HepG2 (cell line): ENCODE results near the gene AGPAT3. TPM values are rescaled to one million over a fixed set of nuclear protein-coding genes. Genes with fewer than 3 reads are reported as not detected.

Experiments used
- ATAC-seq: fragments of 200-7000 bp; cut with Tn5 transposase; 3 replicates; pipeline ENCODE4 v1.9.1; 2020; ENCODE audit warnings: mild to moderate bottlenecking, moderate library complexity
- BruUV-seq: library from RNA; stranded (reverse); fragments of 400-500 nt; replicated peaks from 2 replicates; lab custom pipeline; 2021; lab: Mats Ljungman, UMichigan
- CTCF ChIA-PET: fragments of 300-600 bp; formaldehyde crosslinking; extraction: SDS; loops from one replicate; lab custom pipeline; 2021; ENCODE audit warnings: low total read pairs, inconsistent platforms, low intra/inter-chr PET ratio; lab: Yijun Ruan, JAX
- POLR2A ChIA-PET: fragments of 350-600 bp; sonication (Branson Sonifier 250); formaldehyde crosslinking; loops from one replicate; lab custom pipeline; 2020; ENCODE audit warnings: antibody characterized with exemption, inconsistent platforms; lab: Yijun Ruan, JAX
- DNase-seq: peaks from one replicate; pipeline ENCODE4 v3.0.0-alpha.2; 2015; ENCODE audit warnings: low spot score
- FAIRE-seq: peaks from 3 replicates; lab custom pipeline; 2011; peaks lifted over from hg19 to GRCh38; lab: Jason Lieb, UNC
- H2AFZ ChIP-seq: one replicate; pipeline ENCODE4 v1.6.1; 2011; ENCODE audit warnings: low read length, inconsistent platforms
- H3K27ac ChIP-seq: fragments of 300-600 bp; 3 replicates; pipeline ENCODE4 v1.8.0; 2011; ENCODE audit warnings: mixed run types, mild to moderate bottlenecking, mixed read lengths, low read length, inconsistent platforms; ENCODE audit not compliant: insufficient read depth; ENCODE audit errors: extremely low read length
- H3K27me3 ChIP-seq, 2 experiments: fragments of 200-600 bp in 1 of 2; 2 replicates in 1 of 2; 3 replicates in 1 of 2; pipeline versions ENCODE4 v1.6.0 to v1.8.0; 2011; ENCODE audit warnings: low read length in 2 of 2, mild to moderate bottlenecking in 2 of 2, moderate library complexity in 2 of 2, inconsistent platforms in 1 of 2; ENCODE audit not compliant: insufficient read depth in 2 of 2, control insufficient read depth in 1 of 2
- H3K36me3 ChIP-seq, 2 experiments: fragments of 200-600 bp in 1 of 2; replicated peaks in 1 of 2; 2 replicates in 1 of 2; 3 replicates in 1 of 2; pipeline versions ENCODE4 v1.5.1 to v1.8.0; 2011; ENCODE audit warnings: low read length in 2 of 2, inconsistent platforms in 1 of 2; ENCODE audit not compliant: insufficient read depth in 2 of 2, control insufficient read depth in 1 of 2
- H3K4me1 ChIP-seq: 2 replicates; pipeline ENCODE4 v1.5.1; 2012; ENCODE audit warnings: low read length, inconsistent platforms; ENCODE audit not compliant: insufficient read depth
- H3K4me2 ChIP-seq: 2 replicates; pipeline ENCODE4 v1.6.0; 2011; ENCODE audit warnings: low read depth, low read length, inconsistent platforms
- H3K4me3 ChIP-seq, 3 experiments: fragments of 200-600 bp in 1 of 3; sonication (generic), shearing (Covaris generic) in 1 of 3; replicated peaks in 1 of 3; 2 replicates each; pipeline ENCODE4 v1.5.1; 2011 to 2016; ENCODE audit warnings: low read length in 3 of 3, inconsistent platforms in 2 of 3, low read depth in 2 of 3, mild to moderate bottlenecking in 2 of 3, control low read depth in 1 of 3, mixed read lengths in 1 of 3; ENCODE audit not compliant: insufficient read depth in 1 of 3
- H3K79me2 ChIP-seq: one replicate; pipeline ENCODE4 v1.6.1; 2011; ENCODE audit warnings: low read length, inconsistent platforms; ENCODE audit not compliant: insufficient read depth
- H3K9ac ChIP-seq: 2 replicates; pipeline ENCODE4 v1.6.0; 2011; ENCODE audit warnings: mild to moderate bottlenecking, low read depth, low read length, inconsistent platforms; ENCODE audit not compliant: insufficient read depth
- H3K9me3 ChIP-seq: 2 replicates; pipeline ENCODE4 v1.5.1; 2012; ENCODE audit warnings: mild to moderate bottlenecking, low read length
- H4K20me1 ChIP-seq: 2 replicates; pipeline ENCODE4 v1.6.0; 2011; ENCODE audit warnings: inconsistent platforms, mild to moderate bottlenecking, low read length, moderate library complexity; ENCODE audit not compliant: insufficient read depth
- FOXO4 ChIP-seq: sonication (generic); formaldehyde crosslinking; conservative IDR thresholded peaks from 2 replicates; pipeline ENCODE4 v1.8.1; 2023; ENCODE audit warnings: missing genetic modification reagents
- HNF4G ChIP-seq, 2 experiments: sonication (generic) in 1 of 2; formaldehyde crosslinking in 1 of 2; IDR thresholded peaks; 2 replicates each; pipeline versions ENCODE4 v1.4.0 to v1.6.1; 2011 to 2020; ENCODE audit warnings: borderline replicate concordance in 2 of 2, low read depth in 2 of 2, mild to moderate bottlenecking in 2 of 2, low read length in 1 of 2, missing genetic modification reagents in 1 of 2, moderate library complexity in 1 of 2
- KAT7 ChIP-seq: IDR thresholded peaks from 2 replicates; pipeline ENCODE4 v1.6.1; 2018; ENCODE audit warnings: borderline replicate concordance, missing compliant biosample characterization
- MIER3 ChIP-seq: IDR thresholded peaks from 2 replicates; pipeline ENCODE4 v1.6.1; 2016; ENCODE audit warnings: missing compliant biosample characterization, borderline replicate concordance
- SMARCC2 ChIP-seq: fragments of 450-650 bp; IDR thresholded peaks from 2 replicates; pipeline ENCODE4 v1.6.1; 2017; ENCODE audit warnings: antibody characterized with exemption, mild to moderate bottlenecking
- SP5 ChIP-seq: IDR thresholded peaks from 2 replicates; pipeline ENCODE4 v1.6.1; 2016; ENCODE audit warnings: low read depth, borderline replicate concordance
- SRF ChIP-seq: IDR thresholded peaks from 2 replicates; pipeline ENCODE4 v1.6.1; 2011; ENCODE audit warnings: mild to moderate bottlenecking, low read depth, low read length, moderate library complexity
- ZBTB10 ChIP-seq: sonication (generic); formaldehyde crosslinking; IDR thresholded peaks from 2 replicates; pipeline ENCODE4 v1.4.0; 2020; ENCODE audit warnings: missing genetic modification reagents, borderline replicate concordance
- ZBTB33 ChIP-seq: sonication (generic); formaldehyde crosslinking; IDR thresholded peaks from 2 replicates; pipeline ENCODE4 v1.4.0; 2020; ENCODE audit warnings: missing genetic modification reagents
- ZNF383 ChIP-seq: sonication (generic); formaldehyde crosslinking; IDR thresholded peaks from 2 replicates; pipeline ENCODE4 v1.4.0; 2020; ENCODE audit warnings: missing genetic modification reagents, mild to moderate bottlenecking, borderline replicate concordance
- WGBS: methylation state at CpG from one replicate; pipeline ENCODE4 v1.1.6; 2017; ENCODE audit warnings: low lambda C conversion rate; 5-methylcytosine and 5-hydroxymethylcytosine counted together
- in situ Hi-C: cut with HindIII; loops from 2 replicates; pipeline ENCODE4 v1.10.0; 2017; ENCODE audit warnings: low pct_unique_long_range_greater_than_20kb; ENCODE audit not compliant: extremely low pct_ligation_motif_present
- intact Hi-C: fragments of 100-400 bp; cut with micrococcal nuclease; formaldehyde crosslinking; loops from one replicate; pipeline ENCODE4 v1.10.0; 2022; ENCODE audit not compliant: unreplicated experiment
- polyA plus RNA-seq, 8 experiments: library from polyadenylated mRNA; depleted of rRNA in 3 of 8; stranded (reverse) in 7 of 8; unstranded in 1 of 8; fragments of >200 nt; fragmentation: Illumina TruSeq in 4 of 8; extraction: Trizol in 4 of 8; gene quantifications; 2 replicates each; pipeline versions ENCODE4 v1.2.1 to v1.2.3, GENCODE V29; 2011 to 2016; ENCODE audit warnings: low read depth in 4 of 8, missing spikeins in 1 of 8, mixed read lengths in 1 of 8; ENCODE audit not compliant: insufficient read depth in 1 of 8
- total RNA-seq, 5 experiments: library from RNA; depleted of rRNA; stranded (reverse); fragments of >200 nt; fragmentation: Illumina TruSeq; extraction: Trizol; gene quantifications; 2 replicates each; pipeline ENCODE4 v1.2.3, GENCODE V29; 2016; ENCODE audit warnings: low read depth in 1 of 5

AGPAT3 gene
- total and polyA plus RNA-seq, 2 of the 13 experiments (the other 11 are each of a cell fraction or from before 2014, with no cell fraction given): 32.2 to 54.4 TPM

- Histone ChIP-seq H3K4me2 (peak overlapping the region; percentile 84), H4K20me1 (no peaks in the 10 kb centered on the region), H3K9ac (0 out of 2 replicates have a peak overlapping the region, but pooled peaks have one; percentile 26), H3K36me3 (no peaks in the 10 kb centered on the region), H3K79me2 (no peaks in the 10 kb centered on the region), H3K27ac (no peak overlapping the region), H3K27me3 (peaks cover 2 to 42% of the 10 kb centered on the region in 2 experiments; a peak in 3 of 5 replicates), H3K4me1 (peaks cover 25% of the 10 kb centered on the region), H3K4me3 (peak overlapping the region; percentile 9 to 69 (median 32); a peak in 5 of 6 replicates), H2AFZ (no peak overlapping the region), H3K9me3 (no peaks in the 10 kb centered on the region)
- ATAC-seq (peak; percentile 73), FAIRE-seq (no peak), DNase-seq (no peak)
- no TSS peak for BruUV-seq
- TF ChIP-seq SP5 (CRISPR knock-in tag): no peak
- TF ChIP-seq HNF4G (IDR thresholded peaks at IDR 0.05; ENCODE audit: borderline replicate concordance, low read depth, low read length): 0 out of 2 replicates have a peak, but pooled peaks have one; percentile 6
- no peak for TF ChIP-seq HNF4G (CRISPR knock-in tag; IDR thresholded peaks at IDR 0.05; ENCODE audit: borderline replicate concordance, low read depth)
- in situ Hi-C loops: no loop called here
- intact Hi-C loops: no loop called here
- ChIA-PET CTCF (no interaction called here), POLR2A (no interaction called here)
- WGBS: no CpG with 5 or more reads among the region's 11 CpGs
Observed at GRCh38 chr21:43994085-43994484, 129.1 kb downstream of the AGPAT3 start.

- in situ Hi-C loops (no loop called here), intact Hi-C loops (no loop called here)
- H3K27me3 ChIP-seq: peaks cover 2 to 44% of the 10 kb centered on the region in 2 experiments; a peak in 3 of 5 replicates
- no peak overlapping the region for H3K9ac ChIP-seq
- H2AFZ ChIP-seq: no peak overlapping the region
- DNase-seq: no peak
- H4K20me1 ChIP-seq: no peaks in the 10 kb centered on the region
- H3K4me3 ChIP-seq: no peak overlapping the region
- no peak for ATAC-seq
- no peaks in the 10 kb centered on the region for H3K36me3 ChIP-seq
- ChIA-PET CTCF (no interaction called here), POLR2A (interaction anchor here (0.7 kb wide), 1 partner anchor 83 kb away, joined by 4 read pairs; no protein-coding TSS in a partner anchor)
- BruUV-seq: no TSS peak
- H3K27ac ChIP-seq: no peak overlapping the region
- 82% methylated on average over 6 of the region's 9 CpGs for WGBS
- peaks cover 25% of the 10 kb centered on the region for H3K4me1 ChIP-seq
- no peak for FAIRE-seq
- peak overlapping the region; percentile 84 for H3K4me2 ChIP-seq
- H3K79me2 ChIP-seq: no peaks in the 10 kb centered on the region
- H3K9me3 ChIP-seq: no peaks in the 10 kb centered on the region
- no peak for TF ChIP-seq KAT7
- no peak for TF ChIP-seq ZNF383 (CRISPR knock-in tag)
- TF ChIP-seq MIER3 (CRISPR knock-in tag): no peak
- TF ChIP-seq FOXO4 (CRISPR knock-in tag): no peak
- TF ChIP-seq ZBTB10 (CRISPR knock-in tag): no peak
- TF ChIP-seq SMARCC2: no peak
- no peak for TF ChIP-seq SRF
- no peak for TF ChIP-seq ZBTB33 (CRISPR knock-in tag)
Observed at GRCh38 chr21:43994646-43995045, 129.6 kb downstream of the AGPAT3 start.
